GM21737 (cell line): ENCODE measurements around the gene SKIC3.

Experiments
- ATAC-seq: cut with Tn5 transposase; IDR thresholded peaks from one replicate; pipeline ENCODE4 v1.9.1; 2021; ENCODE audit warnings: mild to moderate bottlenecking, moderate library complexity; ENCODE audit not compliant: unreplicated experiment

The SKIC3 gene

GRCh38 chr5:95532415-95532814 is 22.4 kb downstream of the SKIC3 start:
- no peak for ATAC-seq

- no peak for ATAC-seq
These were observed 23.3 kb downstream of the SKIC3 start for GRCh38 chr5:95531491-95531890.

GRCh38 chr5:95530416-95530815 is 24.4 kb downstream of the SKIC3 start:
- ATAC-seq, result no peak

- no peak for ATAC-seq
These were observed 26.2 kb downstream of the SKIC3 start for GRCh38 chr5:95528565-95528964.

- no peak for ATAC-seq
These were observed 27.9 kb downstream of the SKIC3 start for GRCh38 chr5:95526871-95527270.

GRCh38 chr5:95524423-95524822 is 30.4 kb downstream of the SKIC3 start:
- no peak for ATAC-seq

GRCh38 chr5:95520206-95520605 is 34.6 kb downstream of the SKIC3 start:
- no peak for ATAC-seq

- ATAC-seq, result no peak
These were observed 35.1 kb downstream of the SKIC3 start for GRCh38 chr5:95519681-95520080.

GRCh38 chr5:95519151-95519550 is 35.6 kb downstream of the SKIC3 start:
- ATAC-seq, result no peak

- no peak for ATAC-seq
These were observed 36.4 kb downstream of the SKIC3 start for GRCh38 chr5:95518417-95518816.

- ATAC-seq, result no peak
These were observed 43.2 kb downstream of the SKIC3 start for GRCh38 chr5:95511606-95512005.

GRCh38 chr5:95508550-95508949 is 46.2 kb downstream of the SKIC3 start:
- no peak for ATAC-seq
